Right lobe of liver (tissue), 4 donors: ENCODE results near the gene GIT1.

Source experiments
- CTCF ChIP-seq, 4 donors: fragments of 200-600 bp in 3 of 4; fragments of 450-650 bp in 1 of 4; IDR thresholded peaks; one replicate each; pipeline versions ENCODE4 v1.5.1 to v1.8.0; 2016 to 2022; ENCODE audit warnings: antibody characterized with exemption in 4 of 4, mild to moderate bottlenecking in 2 of 4
- POLR2A ChIP-seq: fragments of 450-650 bp; IDR thresholded peaks from one replicate; pipeline ENCODE4 v1.6.1; 2017; ENCODE audit warnings: antibody characterized with exemption, mild to moderate bottlenecking
- donor health status: DM: no; HTN: no; CAD: no.
- donor health status: DM: no; HTN: no; CAD: no.
- donor health status: DM: no; HTN: yes; CAD: no.

GRCh38 chr17:29571486-29571882 is 18.0 kb downstream of the GIT1 start:
- TF ChIP-seq CTCF (IDR thresholded peaks at IDR 0.05) (no peak), POLR2A (no peak)
